Progenitor cell of endocrine pancreas (in vitro differentiated cells): ENCODE measurements around the gene CES1. TPM values are rescaled to one million over a fixed set of nuclear protein-coding genes. Genes with fewer than 3 reads are reported as not detected.
"Not testable (repeated sequence)": the region's sequence is repeated elsewhere in the genome, so short reads cannot be mapped to it uniquely, and the experiment has no call there.

Experiments
- DNase-seq: peaks from one replicate; pipeline ENCODE4 v3.0.0; 2021; ENCODE audit warnings: low spot score; ENCODE audit not compliant: unreplicated experiment
- H3K27ac Mint-ChIP-seq: 2 replicates; pipeline ENCODE4 v1.8.0; 2021; ENCODE audit warnings: mild to moderate bottlenecking, moderate library complexity, mixed read lengths
- H3K27me3 Mint-ChIP-seq: 2 replicates; pipeline ENCODE4 v1.8.0; 2021; ENCODE audit warnings: mixed read lengths
- H3K36me3 Mint-ChIP-seq: 2 replicates; pipeline ENCODE4 v1.8.0; 2022; ENCODE audit warnings: mixed read lengths; ENCODE audit not compliant: insufficient read depth
- H3K4me1 Mint-ChIP-seq: 2 replicates; pipeline ENCODE4 v1.8.0; 2021; ENCODE audit warnings: low read depth, mixed read lengths
- H3K4me3 Mint-ChIP-seq: 2 replicates; pipeline ENCODE4 v1.8.0; 2021; ENCODE audit warnings: low read depth, mild to moderate bottlenecking, moderate library complexity, mixed read lengths
- H3K9me3 Mint-ChIP-seq: 2 replicates; pipeline ENCODE4 v1.8.0; 2021; ENCODE audit warnings: low read depth, mixed read lengths
- CTCF ChIP-seq: fragments of 200-600 bp; sonication (generic); IDR thresholded peaks from one replicate; pipeline ENCODE4 v1.5.0; 2021; ENCODE audit warnings: antibody characterized with exemption, mild to moderate bottlenecking; ENCODE audit not compliant: unreplicated experiment
- total RNA-seq: library from RNA; stranded (reverse); gene quantifications from 2 replicates; pipeline ENCODE4 v1.2.1, GENCODE V29; 2021

The CES1 gene
- total RNA-seq, 1 donor from 2014 or later = not detected

GRCh38 chr16:55871411-55872038 lies 38.6 kb upstream of the CES1 start:
- TF ChIP-seq CTCF = no peak
- no peak overlapping the region for H3K27ac Mint-ChIP-seq
- DNase-seq = no peak
- H3K36me3 Mint-ChIP-seq = no peaks in the 10 kb centered on the region
- H3K27me3 Mint-ChIP-seq = peaks cover 7% of the 10 kb centered on the region
- no peaks in the 10 kb centered on the region for H3K9me3 Mint-ChIP-seq
- no peak overlapping the region for H3K4me3 Mint-ChIP-seq
- peaks cover 4% of the 10 kb centered on the region for H3K4me1 Mint-ChIP-seq

GRCh38 chr16:55868980-55869379 lies 36.1 kb upstream of the CES1 start:
- Mint-ChIP-seq H3K27ac (no peak overlapping the region), H3K9me3 (no peaks in the 10 kb centered on the region), H3K4me1 (peaks cover 4% of the 10 kb centered on the region), H3K36me3 (no peaks in the 10 kb centered on the region), H3K27me3 (no peaks in the 10 kb centered on the region), H3K4me3 (no peak overlapping the region)
- no peak for DNase-seq
- no peak for TF ChIP-seq CTCF

- no peaks in the 10 kb centered on the region for H3K9me3 Mint-ChIP-seq
- H3K27ac Mint-ChIP-seq = no peak overlapping the region
- no peak overlapping the region for H3K4me3 Mint-ChIP-seq
- no peak for TF ChIP-seq CTCF
- H3K36me3 Mint-ChIP-seq = no peaks in the 10 kb centered on the region
- DNase-seq = no peak
- H3K27me3 Mint-ChIP-seq = no peaks in the 10 kb centered on the region
- peaks cover 4% of the 10 kb centered on the region for H3K4me1 Mint-ChIP-seq
Observed at GRCh38 chr16:55868137-55868536, 35.2 kb upstream of the CES1 start.

- Mint-ChIP-seq H3K4me3 (no peak overlapping the region), H3K9me3 (no peaks in the 10 kb centered on the region), H3K27me3 (peaks cover 17% of the 10 kb centered on the region), H3K36me3 (no peaks in the 10 kb centered on the region), H3K27ac (no peak overlapping the region), H3K4me1 (no peaks in the 10 kb centered on the region)
- no peak for TF ChIP-seq CTCF
- no peak for DNase-seq
Observed at GRCh38 chr16:55861288-55861687, 28.4 kb upstream of the CES1 start.

- H3K36me3 Mint-ChIP-seq, H3K27ac Mint-ChIP-seq, H3K4me3 Mint-ChIP-seq, H3K9me3 Mint-ChIP-seq, H3K4me1 Mint-ChIP-seq, DNase-seq: not testable (repeated sequence)
- H3K27me3 Mint-ChIP-seq = peaks cover 30% of the 10 kb centered on the region
Observed at GRCh38 chr16:55857650-55858049, 24.8 kb upstream of the CES1 start.

- Mint-ChIP-seq H3K4me3 (no peak overlapping the region), H3K9me3 (no peaks in the 10 kb centered on the region), H3K27ac (no peak overlapping the region), H3K36me3 (no peaks in the 10 kb centered on the region), H3K4me1 (no peaks in the 10 kb centered on the region), H3K27me3 (peaks cover 33% of the 10 kb centered on the region)
- no peak for TF ChIP-seq CTCF
- DNase-seq = no peak
Observed at GRCh38 chr16:55856950-55857349, 24.1 kb upstream of the CES1 start.
